Stimulated activated CD4-positive, alpha-beta T cell treated with anti-CD3 and anti-CD28 coated beads, TNF-alpha, amount 100 ng/mL, for 24 hours (primary cell): ENCODE measurements around the gene AHCYL1.

Source experiments
- DNase-seq, 3 experiments: peaks; one replicate each; pipeline ENCODE4 v3.0.0-alpha.2; 2020; ENCODE audit warnings: low read depth in 3 of 3

The AHCYL1 gene

DNA sequence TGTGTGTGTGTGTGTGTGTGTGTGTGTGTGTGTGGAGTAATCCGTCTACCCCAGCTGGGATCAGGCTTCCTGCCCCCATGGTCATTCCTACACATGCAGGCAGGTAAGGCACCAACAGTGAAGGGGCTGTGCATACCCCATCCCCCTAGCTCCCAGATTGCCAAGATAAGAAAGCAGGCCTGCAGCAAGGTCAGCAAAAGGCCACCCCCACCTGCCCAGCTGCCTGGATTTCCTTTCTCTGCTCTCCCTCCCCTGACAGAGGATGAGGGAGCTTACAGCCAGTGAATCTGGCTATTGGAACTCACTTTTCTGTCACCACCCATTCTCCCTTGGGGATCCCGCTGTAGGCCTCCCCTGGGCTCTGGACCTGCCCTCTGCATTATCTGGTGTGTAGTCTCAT lies 78.0 kb downstream of the AHCYL1 start:
- no peak for DNase-seq

GRCh38 chr1:110063781-110064180 lies 79.2 kb downstream of the AHCYL1 start:
- no peak for DNase-seq

DNA sequence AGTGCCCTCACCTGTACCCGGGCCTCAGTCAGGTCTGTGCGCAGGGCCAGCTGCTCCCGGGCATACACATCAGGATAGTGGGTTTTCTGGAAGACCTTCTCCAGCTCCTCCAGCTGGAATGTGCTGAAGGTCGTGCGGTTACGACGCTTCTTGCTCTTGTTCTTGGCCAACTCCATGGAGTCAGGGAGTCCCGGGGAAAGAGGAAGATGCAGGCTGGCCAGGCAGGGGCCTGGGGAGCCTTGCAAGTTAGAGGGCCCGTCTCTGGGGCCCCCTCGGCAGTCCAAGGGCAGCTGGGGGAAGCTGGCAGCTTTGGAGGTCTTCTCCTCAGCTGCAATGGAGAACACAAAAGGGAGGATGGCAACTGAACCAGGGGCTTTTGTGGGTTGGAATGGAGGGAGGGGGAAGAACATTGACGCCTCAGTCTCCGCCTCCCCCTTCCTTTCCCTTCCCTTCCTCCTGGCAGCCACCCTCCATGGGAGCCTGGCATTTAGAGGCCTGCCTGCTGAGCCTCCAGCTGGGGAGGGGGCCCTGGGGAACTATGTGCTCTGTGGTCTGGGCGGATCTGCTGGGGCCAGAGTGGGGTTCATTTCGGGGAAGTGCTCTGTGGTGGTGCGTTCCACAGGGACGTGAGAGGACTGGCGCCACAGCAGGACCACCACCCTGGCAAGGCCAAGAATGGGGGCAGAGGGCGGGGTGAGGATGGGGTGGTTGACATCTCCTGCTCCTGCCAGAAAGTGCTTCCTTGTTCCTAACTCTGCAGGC lies 80.2 kb downstream of the AHCYL1 start:
- no peak for DNase-seq

DNA sequence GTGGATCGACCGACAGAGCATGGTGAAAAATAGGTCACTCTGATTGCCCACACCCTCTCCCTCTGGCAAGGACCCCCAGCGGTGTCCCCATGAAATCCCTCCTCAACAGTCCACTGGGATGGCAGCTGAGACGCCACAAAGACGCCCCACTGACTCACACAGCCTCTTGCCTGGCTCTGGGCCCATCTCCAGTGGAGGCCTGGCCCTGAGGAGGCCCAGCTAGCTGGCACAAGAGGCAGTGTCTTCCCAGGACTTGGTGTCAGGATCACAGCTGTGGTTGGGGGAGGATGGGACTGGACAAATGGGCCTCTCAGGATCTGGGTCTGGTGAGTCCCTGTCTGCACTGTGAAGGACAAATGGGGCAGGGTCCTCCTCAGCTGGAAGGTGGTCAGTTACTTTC lies 81.3 kb downstream of the AHCYL1 start:
- no peak for DNase-seq

DNA sequence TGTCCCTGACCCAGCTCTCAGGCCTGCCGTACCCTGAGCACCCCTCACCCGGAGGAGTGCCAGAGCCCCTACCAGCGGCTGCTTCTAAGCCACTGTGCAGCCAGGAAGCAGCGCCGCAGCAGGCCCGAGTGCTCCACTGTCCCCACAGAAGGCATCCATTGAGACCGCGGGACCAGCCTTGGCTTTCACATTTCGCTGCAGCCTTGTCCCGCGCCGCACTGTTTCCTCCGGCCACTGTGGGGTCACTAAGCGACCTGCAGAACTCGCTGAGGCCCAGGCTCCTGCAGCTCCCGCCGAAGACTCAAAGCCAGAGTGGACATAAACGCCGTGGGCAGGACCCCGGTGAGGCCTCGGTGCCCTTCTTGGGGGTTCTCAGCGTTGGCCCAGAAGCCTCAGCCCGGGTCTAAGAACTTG lies 82.9 kb downstream of the AHCYL1 start:
- DNase-seq: no peak

GRCh38 chr1:110067893-110068645 lies 83.5 kb downstream of the AHCYL1 start:
- no peak for DNase-seq

GRCh38 chr1:110068646-110069403 lies 84.3 kb downstream of the AHCYL1 start:
- DNase-seq: peak in 1 of 3 experiments; percentile 24

DNA sequence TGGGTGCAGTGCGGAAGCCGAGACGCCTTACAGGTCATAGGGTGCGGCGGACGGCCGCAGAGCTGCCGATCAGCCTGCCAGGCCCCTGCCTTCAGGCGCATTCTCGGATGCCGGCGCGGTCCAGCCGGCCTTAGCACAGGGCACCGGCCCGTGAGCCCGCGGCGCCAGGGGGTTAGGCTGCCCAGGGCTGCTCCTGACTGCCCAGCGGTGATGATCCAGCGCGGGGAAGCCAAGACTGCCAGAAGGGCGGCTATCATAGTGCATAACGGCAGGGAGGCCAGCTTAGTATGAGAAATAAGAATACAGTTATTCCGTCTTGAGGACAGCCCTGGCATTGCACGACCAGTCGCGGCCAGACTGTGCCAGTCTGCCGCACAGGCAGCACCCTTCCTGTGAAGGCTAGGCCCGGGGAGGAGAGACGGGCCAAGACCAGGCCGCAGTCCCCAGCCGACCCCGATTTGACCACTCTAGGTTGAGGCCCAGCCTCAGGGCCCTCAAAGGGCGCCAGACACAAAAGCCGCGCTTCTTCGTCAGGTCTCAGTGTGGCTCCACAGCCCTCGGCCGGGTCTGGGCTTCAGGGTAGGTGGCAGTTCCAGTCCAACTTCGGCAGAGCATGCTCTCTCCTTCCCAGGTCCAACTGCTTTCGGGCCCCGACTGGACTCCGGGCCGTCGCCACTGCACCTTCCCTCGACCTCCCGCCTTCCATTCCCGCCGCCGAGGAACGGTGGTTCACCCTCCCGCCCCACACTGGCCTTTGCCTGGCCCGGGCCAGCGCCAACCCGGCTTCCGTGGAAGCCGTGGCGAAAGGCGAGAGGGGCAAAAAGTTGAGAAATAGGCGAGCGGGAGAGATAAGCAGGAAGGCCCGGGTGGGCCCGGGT lies 85.1 kb downstream of the AHCYL1 start:
- DNase-seq: no peak

DNA sequence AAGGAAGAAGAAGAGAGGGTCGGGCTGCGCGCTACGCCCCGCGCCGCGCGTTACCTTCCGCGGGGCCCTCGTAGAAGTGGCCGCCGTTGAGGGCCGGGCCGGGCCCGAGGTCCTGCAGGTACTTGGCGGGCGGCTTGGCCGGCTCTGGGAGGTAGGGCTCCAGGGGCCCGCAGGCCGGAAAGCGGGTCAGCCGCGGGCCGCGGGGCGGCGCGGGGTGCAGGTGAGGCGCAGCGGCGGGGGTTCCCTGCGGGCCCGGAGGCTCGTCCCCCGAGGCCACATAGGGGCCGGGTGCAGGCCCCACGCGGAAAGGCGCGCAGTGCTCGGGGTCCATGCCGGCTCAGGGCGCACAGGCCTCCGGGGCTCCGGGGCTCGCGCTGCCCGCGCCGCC lies 85.7 kb downstream of the AHCYL1 start:
- no peak for DNase-seq

GRCh38 chr1:110070671-110071242 lies 86.2 kb downstream of the AHCYL1 start, which contains the start of gene ALX3:
Gene ALX3 (minus strand): TSS chr1:110070672. CDS start chr1:110070612, 60 bp downstream.
- no peak for DNase-seq
